Fibroblast of villous mesenchyme (primary cell): ENCODE measurements around the gene TBK1. TPM values are rescaled to one million over a fixed set of nuclear protein-coding genes. Genes with fewer than 3 reads are reported as not detected.

Experiments used
- DNase-seq: peaks from one replicate; pipeline ENCODE4 v3.0.0-alpha.2; 2010; ENCODE audit warnings: low read depth
- H3K4me3 ChIP-seq: 2 replicates; pipeline ENCODE4 v1.5.1; 2011; ENCODE audit warnings: low read depth, mild to moderate bottlenecking, low read length
- total RNA-seq: library from RNA; depleted of rRNA; stranded (reverse); fragments of >200 nt; gene quantifications from 2 replicates; pipeline ENCODE4 v1.2.3, GENCODE V29; 2012
- TF ChIP-seq, protein P1 (sequence below): IDR thresholded peaks from 2 replicates; pipeline ENCODE4 v1.5.1; 2012; ENCODE audit warnings: low read depth, mild to moderate bottlenecking, low read length; ENCODE audit not compliant: insufficient read depth

Gene TBK1
- total RNA-seq, 1 donor: 47.5 TPM

DNA sequence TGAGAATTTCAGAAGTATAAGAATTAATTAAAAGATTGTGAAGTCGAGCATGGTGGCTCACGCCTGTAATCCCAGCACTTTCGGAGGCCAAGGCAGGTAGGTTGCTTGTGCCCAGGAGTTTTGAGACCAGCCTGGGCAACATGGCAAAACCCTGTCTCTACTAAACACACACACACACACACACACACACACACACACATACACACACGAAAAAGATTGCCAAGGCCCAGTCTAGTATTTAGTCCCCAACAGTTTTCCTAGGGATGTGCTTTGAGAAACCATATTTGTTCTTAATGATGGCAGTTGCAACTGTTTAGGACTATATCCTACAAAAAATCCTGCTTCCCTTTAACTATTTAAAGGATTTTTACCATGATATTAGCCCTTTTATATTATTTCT, 6.0 kb downstream of the TBK1 start:
- no peak overlapping the region for H3K4me3 ChIP-seq
- TF ChIP-seq, protein P1, sequence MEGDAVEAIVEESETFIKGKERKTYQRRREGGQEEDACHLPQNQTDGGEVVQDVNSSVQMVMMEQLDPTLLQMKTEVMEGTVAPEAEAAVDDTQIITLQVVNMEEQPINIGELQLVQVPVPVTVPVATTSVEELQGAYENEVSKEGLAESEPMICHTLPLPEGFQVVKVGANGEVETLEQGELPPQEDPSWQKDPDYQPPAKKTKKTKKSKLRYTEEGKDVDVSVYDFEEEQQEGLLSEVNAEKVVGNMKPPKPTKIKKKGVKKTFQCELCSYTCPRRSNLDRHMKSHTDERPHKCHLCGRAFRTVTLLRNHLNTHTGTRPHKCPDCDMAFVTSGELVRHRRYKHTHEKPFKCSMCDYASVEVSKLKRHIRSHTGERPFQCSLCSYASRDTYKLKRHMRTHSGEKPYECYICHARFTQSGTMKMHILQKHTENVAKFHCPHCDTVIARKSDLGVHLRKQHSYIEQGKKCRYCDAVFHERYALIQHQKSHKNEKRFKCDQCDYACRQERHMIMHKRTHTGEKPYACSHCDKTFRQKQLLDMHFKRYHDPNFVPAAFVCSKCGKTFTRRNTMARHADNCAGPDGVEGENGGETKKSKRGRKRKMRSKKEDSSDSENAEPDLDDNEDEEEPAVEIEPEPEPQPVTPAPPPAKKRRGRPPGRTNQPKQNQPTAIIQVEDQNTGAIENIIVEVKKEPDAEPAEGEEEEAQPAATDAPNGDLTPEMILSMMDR: no peak
- no peak for DNase-seq

DNA sequence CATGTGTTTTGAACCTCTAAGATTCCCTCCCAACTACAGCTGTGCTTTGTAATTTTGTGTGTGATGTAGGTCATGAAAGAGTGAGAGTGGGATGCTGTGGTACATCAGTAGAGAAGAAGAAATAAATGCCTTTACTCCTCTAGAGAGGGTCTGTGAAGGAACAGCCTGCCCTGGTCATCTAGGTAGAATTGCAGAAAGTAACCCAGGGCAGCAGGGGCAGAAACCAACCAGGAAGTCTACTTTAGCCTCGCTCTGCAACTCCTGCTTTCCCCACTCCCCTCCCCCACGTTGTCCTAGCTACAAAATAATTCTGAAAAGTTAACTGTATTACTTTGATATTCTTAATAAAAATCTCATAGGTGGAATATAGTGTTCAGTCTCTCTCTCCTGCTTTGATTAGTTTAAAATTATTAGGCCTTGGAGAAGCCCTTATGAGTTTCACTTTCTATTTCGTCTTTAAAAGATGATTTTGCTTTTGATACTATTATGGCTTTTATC, 7.5 kb downstream of the TBK1 start:
- peak overlapping the region; percentile 50 for H3K4me3 ChIP-seq
- DNase-seq: peak; percentile 42
- TF ChIP-seq, protein P1: no peak

DNA sequence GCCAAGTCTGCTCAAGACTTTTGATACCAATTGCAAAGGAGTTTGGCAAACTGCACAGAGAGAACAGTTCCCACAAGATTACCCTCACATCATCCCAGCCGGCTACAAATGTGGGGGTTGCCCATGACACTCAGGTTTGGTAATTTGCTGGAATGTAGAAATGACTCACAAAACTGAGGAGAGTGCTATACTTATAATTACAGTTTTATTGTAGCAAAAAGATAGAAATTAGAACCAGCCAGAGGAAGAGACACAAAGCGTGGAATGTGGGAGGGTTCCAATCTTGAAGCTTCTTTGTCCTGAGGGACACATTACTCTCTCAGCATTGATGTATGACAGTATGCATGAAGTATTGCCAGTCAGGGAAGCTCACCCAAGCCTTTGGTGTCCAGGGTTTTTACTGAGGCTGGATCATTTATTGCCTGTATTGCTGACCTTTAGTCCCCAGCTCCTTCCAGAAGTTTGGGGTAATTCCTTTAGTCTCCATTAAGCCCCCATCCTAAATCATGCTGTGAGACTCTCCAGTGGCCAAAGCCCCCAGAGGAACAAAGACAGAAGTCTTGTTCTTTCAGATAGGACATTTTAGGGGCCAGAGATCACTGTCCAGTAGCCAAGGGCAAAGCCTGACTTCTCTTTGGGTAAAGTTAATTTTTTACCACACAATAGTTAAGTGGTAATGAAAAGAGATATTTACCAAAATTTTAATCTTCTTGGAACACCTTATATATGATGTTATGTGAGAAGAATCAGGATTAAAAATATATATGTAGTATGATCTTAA, 9.9 kb downstream of the TBK1 start:
- H3K4me3 ChIP-seq: no peak overlapping the region
- DNase-seq: peak; percentile 81
- TF ChIP-seq, protein P1: no peak

DNA sequence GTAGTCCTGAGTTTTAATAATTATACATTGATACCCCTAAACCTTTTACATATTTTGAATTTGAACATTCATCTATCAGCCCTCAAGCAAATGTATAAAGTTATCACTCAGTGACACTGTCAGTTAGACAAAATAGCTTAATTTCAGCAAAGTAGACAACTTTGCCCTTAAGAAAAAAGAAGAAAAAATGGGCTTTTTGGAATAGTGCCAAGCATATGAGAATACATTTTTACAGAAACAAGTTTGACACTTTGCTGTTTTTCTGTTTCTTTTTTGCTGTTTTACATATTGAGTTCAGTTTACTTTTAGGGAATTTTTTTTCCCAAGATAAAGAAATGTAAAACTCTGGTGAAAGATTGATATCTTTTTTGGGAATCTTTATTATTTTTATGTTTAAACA, 14.3 kb downstream of the TBK1 start:
- no peak for DNase-seq
- no peak overlapping the region for H3K4me3 ChIP-seq
- TF ChIP-seq, protein P1: no peak

DNA sequence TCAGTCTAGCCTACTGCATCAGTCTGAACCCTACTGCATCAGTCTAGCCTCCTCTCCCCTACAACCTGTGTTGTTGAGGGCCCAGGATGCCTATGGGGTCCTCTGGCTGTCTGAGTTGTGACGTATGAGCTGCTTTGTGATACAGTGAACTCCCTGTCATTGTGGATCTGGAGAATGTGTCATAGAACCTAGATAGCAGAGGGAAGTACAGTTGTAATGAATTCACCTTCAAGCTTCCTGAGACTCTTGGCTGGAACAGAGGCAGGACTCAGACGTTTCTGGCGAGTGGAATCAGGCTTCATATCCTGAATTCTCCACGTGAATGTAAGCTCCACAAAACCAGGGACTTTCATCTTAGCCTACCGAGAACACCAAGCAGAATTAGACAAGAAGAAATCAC, 17.0 kb downstream of the TBK1 start:
- TF ChIP-seq, protein P1: no peak
- H3K4me3 ChIP-seq: no peak overlapping the region
- DNase-seq: no peak

DNA sequence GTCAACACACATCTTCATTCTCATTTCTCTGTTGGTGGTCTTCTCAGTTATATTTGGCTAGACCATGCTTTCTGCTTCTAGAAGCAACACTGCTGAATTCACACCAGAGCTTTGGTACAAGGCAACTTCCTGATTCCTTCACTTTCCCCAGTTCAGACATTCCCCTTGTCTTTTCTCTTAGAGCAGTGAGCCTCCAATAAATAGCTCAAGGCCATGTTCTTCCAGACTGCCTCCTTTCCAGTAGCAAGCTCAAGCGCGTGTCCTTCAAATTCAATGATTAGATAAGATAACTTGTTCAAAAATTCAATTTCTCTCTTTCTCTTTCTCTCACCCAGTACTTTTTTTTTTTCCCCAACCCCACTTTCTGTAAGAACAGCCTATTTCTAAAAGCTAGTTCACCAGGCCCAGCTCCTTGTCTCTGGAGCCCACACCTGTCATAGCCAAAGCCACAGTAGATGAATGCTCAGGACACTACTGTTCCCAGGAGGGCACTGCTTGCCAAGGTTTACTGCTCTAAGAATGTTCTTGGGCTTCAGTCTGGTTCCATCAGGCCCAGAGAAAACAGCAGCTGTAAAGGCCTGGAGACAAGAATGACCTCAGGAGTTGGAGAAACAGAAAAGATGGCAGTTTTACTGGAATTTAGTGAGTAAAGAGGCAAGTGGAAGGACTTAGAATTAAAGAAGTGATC, 17.7 kb downstream of the TBK1 start:
- no peak for DNase-seq
- no peak overlapping the region for H3K4me3 ChIP-seq
- TF ChIP-seq, protein P1: no peak
